SK-N-MC (cell line): ENCODE data around the gene SORBS2.
"Not testable (repeated sequence)": the region's sequence is repeated elsewhere in the genome, so short reads cannot be mapped to it uniquely, and the experiment has no call there.

Experiments
- EZH2 ChIP-seq: fragments of 200-600 bp; sonication (generic); IDR thresholded peaks from one replicate; pipeline ENCODE4 v1.6.1; 2017; ENCODE audit warnings: antibody characterized with exemption
- POLR2AphosphoS5 ChIP-seq: IDR thresholded peaks from 2 replicates; pipeline ENCODE4 v1.6.1; 2012; ENCODE audit warnings: mild to moderate bottlenecking, low read depth, low read length, borderline replicate concordance

- not testable (repeated sequence) for TF ChIP-seq POLR2AphosphoS5, EZH2
Measured at GRCh38 chr4:185707622-185708021, 104.4 kb downstream of the SORBS2 start.
